Endothelial cell of umbilical vein (primary cell): ENCODE results near the gene NKX6-2. TPM values are rescaled to one million over a fixed set of nuclear protein-coding genes. Genes with fewer than 3 reads are reported as not detected.

Source experiments
- BruUV-seq: library from RNA; stranded (reverse); fragments of 400-500 nt; replicated peaks from 2 replicates; lab custom pipeline; 2021; lab: Mats Ljungman, UMichigan
- CTCF ChIA-PET: fragments of 300-600, 350-600 bp; sonication (Branson Sonifier 250); formaldehyde crosslinking; loops from one replicate; lab custom pipeline; 2021; ENCODE audit warnings: antibody characterized with exemption, inconsistent platforms; lab: Charles Lee
- POLR2A ChIA-PET: fragments of 300-600, 350-600 bp; sonication (Branson Sonifier 250); formaldehyde crosslinking; loops from one replicate; lab custom pipeline; 2021; ENCODE audit warnings: antibody characterized with exemption, inconsistent platforms; lab: Charles Lee
- DNase-seq: peaks from one replicate; pipeline ENCODE4 v3.0.0-alpha.2; 2011; ENCODE audit warnings: low read depth, low spot score
- FAIRE-seq: peaks from 2 replicates; lab custom pipeline; 2011; peaks lifted over from hg19 to GRCh38; lab: Jason Lieb, UNC
- H2AFZ ChIP-seq: 2 replicates; pipeline ENCODE4 v1.6.0; 2012; ENCODE audit warnings: low read depth, low read length, control low read depth, inconsistent platforms
- H3K27ac ChIP-seq: 2 replicates; pipeline ENCODE4 v1.5.1; 2011; ENCODE audit warnings: low read depth, mild to moderate bottlenecking, control low read depth, low read length, moderate library complexity; ENCODE audit not compliant: insufficient read depth
- H3K27me3 ChIP-seq, 2 experiments: 2 replicates each; pipeline versions ENCODE4 v1.6.0 to v1.6.1; 2011; ENCODE audit warnings: low read length in 2 of 2, mixed read lengths in 1 of 2; ENCODE audit not compliant: control insufficient read depth in 2 of 2, insufficient read depth in 2 of 2
- H3K36me3 ChIP-seq, 2 experiments: 2 replicates in 1 of 2; 3 replicates in 1 of 2; pipeline ENCODE4 v1.5.1; 2011; ENCODE audit warnings: low read length in 2 of 2, mild to moderate bottlenecking in 1 of 2, moderate library complexity in 1 of 2; ENCODE audit not compliant: control insufficient read depth in 2 of 2, insufficient read depth in 2 of 2; ENCODE audit errors: extremely low read depth in 1 of 2
- H3K4me1 ChIP-seq: 3 replicates; pipeline ENCODE4 v1.5.1; 2011; ENCODE audit warnings: mild to moderate bottlenecking, low read length; ENCODE audit not compliant: control insufficient read depth, insufficient read depth; ENCODE audit errors: extremely low read depth
- H3K4me2 ChIP-seq: 2 replicates; pipeline ENCODE4 v1.6.1; 2011; ENCODE audit warnings: low read length, control low read depth, mixed read lengths; ENCODE audit not compliant: insufficient read depth
- H3K4me3 ChIP-seq, 3 experiments: fragments of 200-600 bp in 1 of 3; sonication (generic), shearing (Covaris generic) in 1 of 3; replicated peaks in 1 of 3; 2 replicates each; pipeline ENCODE4 v1.5.1; 2011 to 2016; ENCODE audit warnings: control low read depth in 3 of 3, low read length in 3 of 3, mild to moderate bottlenecking in 2 of 3, inconsistent platforms in 1 of 3, low read depth in 1 of 3, moderate library complexity in 1 of 3; ENCODE audit not compliant: insufficient read depth in 1 of 3
- H3K79me2 ChIP-seq: 2 replicates; pipeline ENCODE4 v1.6.0; 2012; ENCODE audit warnings: low read length, inconsistent platforms; ENCODE audit not compliant: control insufficient read depth, insufficient read depth
- H3K9ac ChIP-seq: replicated peaks from 2 replicates; pipeline ENCODE3; 2011; ENCODE audit warnings: low read length, control low read depth; ENCODE audit not compliant: insufficient read depth; ENCODE audit errors: extremely low read depth
- H3K9me1 ChIP-seq: replicated peaks from 3 replicates; pipeline ENCODE4 v1.6.0; 2011; ENCODE audit warnings: mild to moderate bottlenecking, low read length; ENCODE audit not compliant: control insufficient read depth, insufficient read depth; ENCODE audit errors: extremely low read depth
- H3K9me3 ChIP-seq: replicated peaks from 2 replicates; pipeline ENCODE4 v1.5.1; 2012; ENCODE audit warnings: low read length, inconsistent platforms; ENCODE audit not compliant: control insufficient read depth, insufficient read depth
- H4K20me1 ChIP-seq: replicated peaks from 2 replicates; pipeline ENCODE3; 2011; ENCODE audit warnings: mild to moderate bottlenecking, low read length; ENCODE audit not compliant: control insufficient read depth, insufficient read depth; ENCODE audit errors: extremely low read depth
- EZH2 ChIP-seq: IDR thresholded peaks from 2 replicates; pipeline ENCODE4 v1.6.1; 2012; ENCODE audit warnings: borderline replicate concordance, low read depth, mild to moderate bottlenecking, moderate library complexity, low read length, inconsistent platforms; ENCODE audit not compliant: severe bottlenecking
- FOS ChIP-seq: IDR thresholded peaks from 2 replicates; pipeline ENCODE4 v1.6.1; 2011; ENCODE audit warnings: mild to moderate bottlenecking, low read length, moderate library complexity, borderline replicate concordance; ENCODE audit not compliant: insufficient read depth
- GATA2 ChIP-seq: IDR thresholded peaks from 2 replicates; pipeline ENCODE4 v1.7.0; 2011; ENCODE audit warnings: low read depth, mild to moderate bottlenecking, moderate library complexity, mixed read lengths, low read length; ENCODE audit not compliant: insufficient read length, insufficient read depth
- JUN ChIP-seq: IDR thresholded peaks from 2 replicates; pipeline ENCODE4 v1.6.1; 2011; ENCODE audit warnings: borderline replicate concordance, low read depth; ENCODE audit not compliant: insufficient read length, insufficient read depth
- MYC ChIP-seq: IDR thresholded peaks from one replicate; pipeline ENCODE4 v1.6.1; 2011; ENCODE audit warnings: mild to moderate bottlenecking, low read depth, low read length
- POLR2A ChIP-seq: IDR thresholded peaks from 2 replicates; pipeline ENCODE4 v1.6.1; 2012; ENCODE audit warnings: low read depth, mild to moderate bottlenecking, control low read depth, low read length
- POLR2AphosphoS5 ChIP-seq: IDR thresholded peaks from 2 replicates; pipeline ENCODE4 v1.6.1; 2012; ENCODE audit warnings: low read depth, mild to moderate bottlenecking, control low read depth, low read length, moderate library complexity; ENCODE audit not compliant: insufficient read depth
- dilution Hi-C: fragments of 300-500 bp; cut with MboI; formaldehyde crosslinking; loops from one replicate; pipeline ENCODE4 v1.15.0; 2019; ENCODE audit warnings: low sequenced_read_pairs; ENCODE audit not compliant: extremely low pct_ligation_motif_present
- intact Hi-C: fragments of 100-400 bp; cut with micrococcal nuclease; formaldehyde crosslinking; loops from one replicate; pipeline ENCODE4 v1.10.0; 2022
- polyA plus RNA-seq, 4 experiments: library from polyadenylated mRNA; depleted of rRNA in 3 of 4; stranded (reverse) in 3 of 4; unstranded in 1 of 4; fragments of >200 nt; gene quantifications; 2 replicates each; pipeline versions ENCODE4 v1.2.1 to v1.2.3, GENCODE V29; 2011 to 2012; ENCODE audit warnings: missing spikeins in 1 of 4
- total RNA-seq: library from RNA; stranded (reverse); gene quantifications from 2 replicates; pipeline ENCODE4 v1.2.3, GENCODE V29; 2021
- TF ChIP-seq, protein P1 (sequence below), 2 donors: IDR thresholded peaks; 1 replicate in 1 of 2; 2 replicates in 1 of 2; pipeline ENCODE4 v1.5.1; 2011; ENCODE audit warnings: low read length in 2 of 2, mild to moderate bottlenecking in 2 of 2, moderate library complexity in 2 of 2, control low read depth in 1 of 2, inconsistent platforms in 1 of 2, low read depth in 1 of 2; ENCODE audit not compliant: insufficient read depth in 1 of 2; ENCODE audit errors: extremely low read depth in 1 of 2
- TF ChIP-seq, protein P2 (sequence below): IDR thresholded peaks from 2 replicates; pipeline ENCODE4 v1.6.1; 2011; ENCODE audit not compliant: insufficient read depth, insufficient read length

The NKX6-2 gene
- total and polyA plus RNA-seq, 2 donors (not counting 3 experiments of a cell fraction or from before 2014, with no cell fraction given), result not detected

DNA sequence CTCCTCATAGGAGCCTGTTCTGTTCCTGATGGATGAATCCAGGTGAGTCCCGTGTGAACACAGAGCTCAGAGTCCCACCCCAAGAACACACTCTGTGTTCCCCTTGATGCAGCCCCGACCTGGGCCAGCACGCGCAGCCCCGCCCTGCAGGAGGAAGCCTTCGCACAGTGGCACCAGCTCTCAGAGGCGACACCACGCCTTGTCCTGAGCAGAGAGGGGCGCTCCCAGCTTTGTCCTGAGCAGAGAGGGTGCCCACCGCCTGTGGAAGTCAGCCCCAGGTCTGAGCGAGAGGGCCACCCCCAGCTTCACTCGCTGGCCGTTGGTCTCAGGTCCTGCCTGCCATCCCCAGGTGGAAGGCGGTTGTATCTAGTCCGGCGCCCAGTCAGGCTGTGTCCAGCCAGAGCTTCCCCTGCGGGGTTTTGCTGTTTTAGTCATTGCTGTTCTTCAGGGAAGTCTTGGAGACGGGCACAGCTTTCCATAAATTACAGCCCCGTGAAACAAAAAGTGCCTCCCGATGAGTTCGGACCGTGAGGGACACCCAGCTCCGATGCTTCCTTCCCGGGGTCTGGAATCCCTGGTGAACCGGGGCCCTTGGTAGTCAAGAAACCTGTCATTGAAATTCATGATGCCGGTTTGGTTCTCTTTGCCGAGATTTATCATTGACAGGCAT, 43.6 kb downstream of the NKX6-2 start:
- Histone ChIP-seq H3K9me1 (no peaks in the 10 kb centered on the region), H3K79me2 (no peaks in the 10 kb centered on the region), H3K36me3 (no peaks in the 10 kb centered on the region), H3K9me3 (no peaks in the 10 kb centered on the region), H3K9ac (no peak overlapping the region), H2AFZ (no peak overlapping the region), H3K27me3 (no peaks in the 10 kb centered on the region), H3K4me1 (no peaks in the 10 kb centered on the region), H4K20me1 (no peaks in the 10 kb centered on the region), H3K27ac (no peak overlapping the region), H3K4me3 (no peak overlapping the region), H3K4me2 (no peak overlapping the region)
- BruUV-seq, result no TSS peak
- TF ChIP-seq JUN (no peak), GATA2 (no peak), POLR2AphosphoS5 (no peak), EZH2 (no peak), POLR2A (no peak), MYC (no peak), FOS (no peak)
- TF ChIP-seq, protein P1, sequence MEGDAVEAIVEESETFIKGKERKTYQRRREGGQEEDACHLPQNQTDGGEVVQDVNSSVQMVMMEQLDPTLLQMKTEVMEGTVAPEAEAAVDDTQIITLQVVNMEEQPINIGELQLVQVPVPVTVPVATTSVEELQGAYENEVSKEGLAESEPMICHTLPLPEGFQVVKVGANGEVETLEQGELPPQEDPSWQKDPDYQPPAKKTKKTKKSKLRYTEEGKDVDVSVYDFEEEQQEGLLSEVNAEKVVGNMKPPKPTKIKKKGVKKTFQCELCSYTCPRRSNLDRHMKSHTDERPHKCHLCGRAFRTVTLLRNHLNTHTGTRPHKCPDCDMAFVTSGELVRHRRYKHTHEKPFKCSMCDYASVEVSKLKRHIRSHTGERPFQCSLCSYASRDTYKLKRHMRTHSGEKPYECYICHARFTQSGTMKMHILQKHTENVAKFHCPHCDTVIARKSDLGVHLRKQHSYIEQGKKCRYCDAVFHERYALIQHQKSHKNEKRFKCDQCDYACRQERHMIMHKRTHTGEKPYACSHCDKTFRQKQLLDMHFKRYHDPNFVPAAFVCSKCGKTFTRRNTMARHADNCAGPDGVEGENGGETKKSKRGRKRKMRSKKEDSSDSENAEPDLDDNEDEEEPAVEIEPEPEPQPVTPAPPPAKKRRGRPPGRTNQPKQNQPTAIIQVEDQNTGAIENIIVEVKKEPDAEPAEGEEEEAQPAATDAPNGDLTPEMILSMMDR (IDR thresholded peaks at IDR 0.05; ENCODE audit: extremely low read depth in 1 of 2, insufficient read depth in 1 of 2, low read depth in 1 of 2, low read length in 2 of 2), result no peak
- TF ChIP-seq, protein P2, sequence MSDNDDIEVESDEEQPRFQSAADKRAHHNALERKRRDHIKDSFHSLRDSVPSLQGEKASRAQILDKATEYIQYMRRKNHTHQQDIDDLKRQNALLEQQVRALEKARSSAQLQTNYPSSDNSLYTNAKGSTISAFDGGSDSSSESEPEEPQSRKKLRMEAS, result no peak
- no peak for DNase-seq
- ChIA-PET CTCF (no interaction called here), POLR2A (no interaction called here)
- dilution Hi-C loops (no loop called here), intact Hi-C loops (no loop called here)
- no peak for FAIRE-seq
